SKM-1 treated with dmso at 0.1 percent for 144 hours (cell line): ENCODE data around the gene CHRD.

Experiments used
- DNase-seq: peaks from one replicate; lab custom pipeline; 2025; ENCODE audit not compliant: unreplicated experiment; lab: John Stamatoyannopoulos, UW

CHRD gene

GRCh38 chr3:184346480-184347190, 33.2 kb upstream of the CHRD start:
- no peak for DNase-seq

- DNase-seq, result no peak
Measured at GRCh38 chr3:184347321-184348056, 32.4 kb upstream of the CHRD start.

- no peak for DNase-seq
Measured at GRCh38 chr3:184348057-184348382, 31.8 kb upstream of the CHRD start.

GRCh38 chr3:184349563-184350470, 30.0 kb upstream of the CHRD start:
- no peak for DNase-seq

GRCh38 chr3:184350618-184351017, 29.2 kb upstream of the CHRD start:
- no peak for DNase-seq

GRCh38 chr3:184351511-184352148, 28.2 kb upstream of the CHRD start:
- DNase-seq, result no peak

- no peak for DNase-seq
Measured at GRCh38 chr3:184352149-184352785, 27.6 kb upstream of the CHRD start.

- DNase-seq, result no peak
Measured at GRCh38 chr3:184352897-184353545, 26.8 kb upstream of the CHRD start.

- DNase-seq, result no peak
Measured at GRCh38 chr3:184353546-184353941, 26.3 kb upstream of the CHRD start.

GRCh38 chr3:184354121-184354728, 25.6 kb upstream of the CHRD start:
- no peak for DNase-seq

- DNase-seq, result no peak
Measured at GRCh38 chr3:184354754-184355153, 25.1 kb upstream of the CHRD start.

- no peak for DNase-seq
Measured at GRCh38 chr3:184355261-184356040, 24.4 kb upstream of the CHRD start.

- no peak for DNase-seq
Measured at GRCh38 chr3:184357248-184358123, 22.4 kb upstream of the CHRD start.

GRCh38 chr3:184358124-184358767, 21.6 kb upstream of the CHRD start:
- DNase-seq, result no peak

GRCh38 chr3:184358921-184359350, 20.9 kb upstream of the CHRD start:
- no peak for DNase-seq

- DNase-seq, result no peak
Measured at GRCh38 chr3:184359610-184360009, 20.2 kb upstream of the CHRD start.

GRCh38 chr3:184360070-184360928, 19.6 kb upstream of the CHRD start:
- DNase-seq, result no peak
